KOPT-K1 (cell line): ENCODE measurements around the gene CBX7.
"Not testable (repeated sequence)": the region's sequence is repeated elsewhere in the genome, so short reads cannot be mapped to it uniquely, and the experiment has no call there.

Experiments used
- H3K27ac ChIP-seq: fragments of 200-600 bp; sonication (generic); 2 replicates; pipeline ENCODE4 v1.5.1; 2016; ENCODE audit warnings: antibody characterized with exemption, mild to moderate bottlenecking, low read depth, low read length; ENCODE audit not compliant: poor library complexity, severe bottlenecking
- H3K36me3 ChIP-seq: fragments of 200-600 bp; sonication (generic); 2 replicates; pipeline ENCODE4 v1.5.1; 2017; ENCODE audit warnings: antibody characterized with exemption, mild to moderate bottlenecking, low read length, moderate library complexity; ENCODE audit not compliant: insufficient read depth
- H3K9me3 ChIP-seq: fragments of 200-600 bp; sonication (generic); 2 replicates; pipeline ENCODE4 v1.5.1; 2017; ENCODE audit warnings: antibody characterized with exemption, low read length, mild to moderate bottlenecking; ENCODE audit not compliant: insufficient read depth, poor library complexity, severe bottlenecking

Gene CBX7

GRCh38 chr22:39177456-39177775, 24.9 kb upstream of the CBX7 start:
- H3K36me3 ChIP-seq = no peaks in the 10 kb centered on the region
- no peaks in the 10 kb centered on the region for H3K9me3 ChIP-seq
- H3K27ac ChIP-seq = no peak overlapping the region

DNA sequence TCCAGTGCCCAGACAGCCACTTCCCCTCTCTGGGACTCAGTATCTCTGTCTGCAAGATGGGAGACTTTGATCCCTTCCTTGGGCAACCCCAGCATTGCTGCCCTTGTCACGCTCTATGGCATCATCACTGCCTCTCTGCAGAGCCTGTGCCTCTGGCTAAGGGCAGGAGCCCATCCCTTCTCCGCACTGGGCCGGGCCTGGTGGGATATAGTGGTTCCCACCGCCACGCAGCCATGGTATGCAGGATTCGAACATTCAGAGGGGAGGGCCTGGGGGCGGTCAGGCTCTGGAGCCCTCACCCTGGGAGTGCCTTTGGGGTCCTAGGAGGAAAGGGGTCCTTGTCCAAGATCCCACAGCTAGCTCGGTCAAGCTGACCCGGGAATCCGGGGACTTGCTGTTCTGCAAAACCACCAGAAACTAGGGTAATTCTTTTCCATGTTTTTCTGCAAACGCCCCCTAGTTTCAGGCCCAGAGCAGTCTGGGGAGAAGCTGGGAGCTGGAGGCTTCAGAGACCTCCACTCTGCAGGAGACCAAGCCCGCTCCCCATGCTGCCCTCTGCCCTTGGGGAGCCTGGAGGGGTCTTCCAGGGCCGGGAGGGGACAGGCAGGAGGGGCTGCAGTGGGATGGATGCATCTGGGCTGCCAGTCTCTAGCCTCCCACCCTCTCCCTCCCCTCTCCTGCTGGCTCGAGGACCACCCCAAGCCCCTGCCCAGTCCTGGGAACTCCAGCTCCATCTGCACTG, 24.4 kb upstream of the CBX7 start:
- Histone ChIP-seq H3K36me3 (no peaks in the 10 kb centered on the region), H3K27ac (no peak overlapping the region), H3K9me3 (no peaks in the 10 kb centered on the region)

DNA sequence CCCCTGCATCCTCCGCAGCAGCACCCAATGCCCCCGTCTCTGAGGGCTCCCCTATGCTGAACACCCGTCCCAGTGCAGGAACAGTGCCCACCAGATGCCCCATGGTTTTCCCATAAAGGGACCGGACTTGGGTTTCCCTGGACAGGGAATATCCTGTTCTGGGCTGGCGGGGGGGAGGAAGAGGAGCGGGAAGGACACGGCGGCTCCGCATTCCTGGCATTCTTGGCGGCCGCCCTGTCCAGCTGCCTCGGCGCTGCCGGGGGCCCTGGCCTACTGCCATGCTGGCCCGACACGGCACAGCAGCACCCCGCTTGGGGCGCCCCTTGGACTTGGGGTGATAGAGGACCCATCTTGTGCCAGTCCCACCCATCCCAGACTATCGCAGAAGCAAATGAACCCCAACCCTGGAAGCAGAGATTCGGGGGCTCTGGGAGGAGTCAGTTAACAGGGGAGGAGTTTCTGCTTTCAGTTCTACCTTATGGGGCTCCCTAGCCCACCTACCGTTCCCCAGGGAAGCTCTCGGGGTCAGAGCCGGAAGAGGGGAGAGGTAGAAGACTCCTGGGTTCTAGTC, 23.7 kb upstream of the CBX7 start:
- no peak overlapping the region for H3K27ac ChIP-seq

GRCh38 chr22:39175353-39176142, 23.1 kb upstream of the CBX7 start:
- H3K27ac ChIP-seq = no peak overlapping the region
- no peaks in the 10 kb centered on the region for H3K9me3 ChIP-seq
- H3K36me3 ChIP-seq = no peaks in the 10 kb centered on the region

More for the DNA sequence above, 23.7 kb upstream of the CBX7 start:
- no peaks in the 10 kb centered on the region for H3K9me3 ChIP-seq
- H3K36me3 ChIP-seq = no peaks in the 10 kb centered on the region

DNA sequence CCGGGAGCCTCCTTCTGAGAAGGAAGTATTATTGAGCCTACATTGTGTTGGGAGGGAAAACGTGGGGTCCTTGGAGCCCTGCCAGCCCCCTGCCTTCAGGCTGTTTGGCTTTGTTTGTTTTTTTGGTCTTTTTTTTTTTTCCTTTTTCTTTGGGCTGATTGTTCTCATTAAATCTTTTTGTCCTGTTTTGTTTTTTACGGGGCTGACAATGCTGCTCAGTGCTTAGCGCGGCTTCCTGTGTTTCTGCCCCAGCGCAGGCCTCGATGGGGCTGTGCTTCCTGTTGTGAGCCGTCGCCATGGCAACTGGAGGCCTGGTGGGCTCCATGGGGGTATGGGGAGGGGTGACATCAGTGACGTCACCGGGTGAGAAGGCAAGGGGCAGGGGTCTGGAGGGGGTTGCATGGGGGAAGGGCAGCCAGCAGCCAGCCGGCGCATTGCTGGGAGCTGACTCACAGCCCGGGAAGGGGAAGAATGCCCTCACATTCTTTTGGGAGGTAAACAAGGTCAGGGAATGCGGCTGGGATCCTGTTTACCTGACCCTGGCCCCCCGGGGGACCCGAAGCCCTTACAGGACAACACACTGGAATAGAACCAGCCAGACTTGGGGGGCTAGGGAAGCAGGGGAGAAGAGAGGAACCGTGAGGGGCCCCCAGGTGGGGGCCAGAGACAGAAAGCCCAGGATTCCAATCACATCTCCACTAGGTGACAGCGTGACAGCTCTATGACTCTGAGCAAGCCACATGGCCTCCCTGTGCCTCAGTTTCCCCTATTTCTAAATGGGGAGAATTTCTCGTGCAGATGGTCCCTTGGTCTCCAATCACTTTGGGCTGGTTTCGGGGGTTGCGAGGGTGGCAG, 22.2 kb upstream of the CBX7 start:
- Histone ChIP-seq H3K9me3 (no peaks in the 10 kb centered on the region), H3K27ac (peak overlapping the region; percentile 39), H3K36me3 (no peaks in the 10 kb centered on the region)

DNA sequence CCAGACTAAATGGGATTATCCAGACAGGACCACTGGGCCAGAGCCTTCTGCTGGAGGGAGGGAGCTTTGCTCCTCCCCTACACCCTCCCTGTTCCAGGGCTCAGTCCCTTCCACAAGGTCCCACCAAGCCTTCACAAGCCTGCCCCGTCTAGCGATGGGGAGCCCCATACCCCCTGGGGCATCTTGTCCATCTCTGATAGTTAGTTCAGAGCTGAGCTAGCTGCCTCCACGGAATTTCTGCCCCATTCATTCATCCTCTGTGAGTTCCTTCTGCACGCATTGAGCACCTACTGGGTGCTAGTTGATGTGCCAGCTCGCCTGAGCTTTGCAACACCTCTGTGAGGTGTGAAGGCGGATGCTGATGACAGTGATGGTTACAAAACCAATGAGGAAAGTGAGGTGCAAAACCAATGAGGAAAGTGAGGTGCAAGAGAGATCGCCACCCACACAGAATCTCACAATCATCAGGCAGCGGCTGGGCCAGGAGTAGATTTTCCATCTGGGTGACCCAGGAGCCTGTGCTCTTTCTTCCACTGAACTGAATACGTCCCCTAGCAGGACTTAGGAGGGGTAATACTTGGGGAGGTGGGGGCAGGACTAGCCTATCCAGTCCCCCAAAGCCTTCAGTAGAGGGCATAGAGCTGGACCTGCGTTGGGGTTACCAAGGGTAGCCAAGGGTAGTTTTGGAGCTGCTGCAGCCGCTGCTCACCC, 21.5 kb upstream of the CBX7 start:
- Histone ChIP-seq H3K9me3 (no peaks in the 10 kb centered on the region), H3K27ac (peak overlapping the region; percentile 39), H3K36me3 (no peaks in the 10 kb centered on the region)

DNA sequence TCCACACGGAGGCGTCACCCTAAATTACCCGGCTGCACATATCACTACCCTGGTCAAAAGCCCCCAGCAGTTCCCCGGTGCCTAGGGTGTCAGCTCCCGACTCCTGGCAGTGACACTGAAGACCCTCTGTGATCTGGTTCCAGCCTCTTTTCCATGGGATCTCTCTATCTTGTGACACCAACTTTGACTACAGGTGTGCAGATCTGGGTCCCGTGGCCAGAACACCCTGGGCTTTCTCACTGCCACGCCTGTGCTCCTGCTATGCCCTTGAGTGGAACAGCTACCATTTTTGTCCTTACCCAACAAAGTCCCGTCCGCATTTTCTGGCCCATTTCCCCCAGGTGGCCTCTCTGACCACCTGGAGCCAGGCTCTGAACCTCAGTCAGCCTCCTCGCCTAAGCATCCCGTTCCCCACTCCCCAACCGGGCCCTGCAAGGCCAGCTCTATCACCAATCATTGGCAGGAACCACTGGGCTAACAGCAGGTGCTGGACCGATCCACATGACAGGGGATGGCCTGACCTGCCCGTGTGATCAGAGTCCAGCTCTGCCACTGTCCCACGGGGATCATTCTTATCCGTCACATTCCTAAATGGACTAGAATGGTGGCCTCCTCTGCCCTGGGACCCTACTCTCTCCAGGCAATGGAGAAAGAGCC, 20.7 kb upstream of the CBX7 start:
- no peak overlapping the region for H3K27ac ChIP-seq
- no peaks in the 10 kb centered on the region for H3K36me3 ChIP-seq
- H3K9me3 ChIP-seq = no peaks in the 10 kb centered on the region

DNA sequence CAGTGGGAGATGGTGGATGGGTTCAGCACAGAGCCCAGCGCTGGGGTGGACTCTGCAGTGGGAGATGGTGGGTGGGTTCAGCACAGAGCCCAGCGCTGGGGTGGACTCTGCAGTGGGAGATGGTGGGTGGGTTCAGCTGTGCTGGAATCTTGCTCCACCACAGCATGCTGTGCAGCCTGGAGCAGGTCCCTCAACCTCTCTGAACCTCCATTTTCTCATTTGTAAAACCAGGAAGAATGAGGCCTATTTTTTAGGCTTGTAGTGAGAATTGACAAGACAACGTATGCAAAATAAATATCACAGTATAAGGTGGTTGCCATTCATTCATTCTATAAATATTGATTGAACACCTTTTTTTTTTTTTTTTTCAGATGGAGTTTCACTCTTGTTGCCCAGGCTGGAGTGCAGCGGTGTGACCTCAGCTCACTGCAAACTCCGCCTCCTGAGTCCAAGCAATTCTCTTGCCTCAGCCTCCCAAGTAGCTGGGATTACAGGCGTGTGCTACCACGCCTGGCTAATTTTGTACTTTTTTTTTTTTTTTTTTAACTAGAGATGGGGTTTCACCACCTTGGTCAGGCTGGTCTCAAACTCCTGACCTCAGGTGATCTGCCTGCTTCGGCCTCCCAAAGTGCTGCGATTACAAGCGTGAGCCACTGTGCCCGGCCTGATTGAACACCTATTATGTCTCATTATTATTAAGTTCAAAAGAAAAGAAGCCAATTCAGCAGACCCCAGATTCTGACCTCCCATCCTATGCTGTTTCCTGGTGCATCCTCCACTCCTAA, 20.0 kb upstream of the CBX7 start:
- not testable (repeated sequence) for H3K36me3 ChIP-seq, H3K27ac ChIP-seq, H3K9me3 ChIP-seq

- Histone ChIP-seq H3K27ac (no peak overlapping the region), H3K9me3 (no peaks in the 10 kb centered on the region), H3K36me3 (no peaks in the 10 kb centered on the region)
These were observed 19.3 kb upstream of the CBX7 start for GRCh38 chr22:39171623-39172264.

DNA sequence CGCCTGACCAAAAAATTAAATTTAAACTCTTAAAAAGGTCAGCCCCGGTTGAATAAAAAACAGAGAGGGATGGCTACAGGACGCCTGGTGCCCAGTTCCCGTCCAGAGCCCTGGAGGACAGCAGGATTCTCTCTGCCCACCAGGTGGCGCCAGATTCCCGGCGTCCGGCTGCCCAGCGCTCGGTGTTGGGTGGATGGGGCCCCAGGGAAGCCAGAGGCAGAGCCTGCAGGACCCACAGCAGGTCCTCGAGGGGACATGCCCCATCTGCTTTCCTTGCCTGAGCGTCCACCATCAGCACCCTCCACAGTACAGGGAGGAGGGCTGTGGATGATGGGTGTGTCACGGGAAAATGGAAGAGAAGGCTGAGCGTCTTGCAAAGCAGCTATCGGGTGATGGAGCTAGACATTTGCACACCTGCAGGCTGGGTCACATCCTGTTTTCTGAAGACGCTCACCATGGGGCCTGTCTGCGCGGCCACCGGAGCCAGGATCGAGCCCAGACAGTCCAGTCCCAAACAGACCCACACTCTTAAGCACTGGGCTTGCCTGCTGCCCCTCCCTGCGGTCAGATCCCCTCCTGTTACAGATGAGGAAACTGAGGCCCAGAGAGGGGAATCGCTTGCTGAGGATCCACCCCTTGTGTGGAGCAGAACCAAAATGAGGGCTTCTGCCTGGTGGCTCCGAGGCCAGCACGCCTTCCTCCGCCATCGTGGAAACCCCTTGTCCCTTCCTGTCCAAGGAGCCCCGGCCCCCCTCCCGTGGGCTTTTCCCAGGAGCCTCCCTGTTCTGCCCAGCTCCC, 18.5 kb upstream of the CBX7 start:
- no peak overlapping the region for H3K27ac ChIP-seq
- peaks cover 6% of the 10 kb centered on the region for H3K9me3 ChIP-seq
- H3K36me3 ChIP-seq = no peaks in the 10 kb centered on the region

- Histone ChIP-seq H3K9me3 (peaks cover 12% of the 10 kb centered on the region), H3K27ac (no peak overlapping the region), H3K36me3 (no peaks in the 10 kb centered on the region)
These were observed 17.5 kb upstream of the CBX7 start for GRCh38 chr22:39169797-39170466.

GRCh38 chr22:39166547-39166946, 14.1 kb upstream of the CBX7 start:
- Histone ChIP-seq H3K27ac (no peak overlapping the region), H3K36me3 (no peaks in the 10 kb centered on the region), H3K9me3 (peaks cover 12% of the 10 kb centered on the region)
